Mesenteric fat pad (tissue), 1 donor: ENCODE data around the gene FANCI. TPM values are rescaled to one million over a fixed set of nuclear protein-coding genes. Genes with fewer than 3 reads are reported as not detected.

Source experiments
- DNase-seq: peaks from one replicate; pipeline ENCODE4 v3.0.0-alpha.2; 2020; ENCODE audit warnings: low spot score
- long read RNA-seq: library from polyadenylated mRNA; unstranded; transcript quantifications from one replicate; pipeline ENCODE4 v2.0.0, GENCODE V29; 2020
- total RNA-seq: library from RNA; stranded (reverse); fragmentation: NEBNext Ultra II Directional; extraction: Animal tissue kit (Norgen Biotek cat#: 25700); gene quantifications from one replicate; pipeline ENCODE4 v1.2.1, GENCODE V29; 2021
- donor health status: DM: yes; HTN: yes; CAD: no.

The FANCI gene
- 6.6 TPM for total RNA-seq
- long read RNA-seq, partial matches to known transcripts, result 1 of 1 reads
- long read RNA-seq, other reads (novel, unspliced or antisense), result 0 of 1 reads

DNA sequence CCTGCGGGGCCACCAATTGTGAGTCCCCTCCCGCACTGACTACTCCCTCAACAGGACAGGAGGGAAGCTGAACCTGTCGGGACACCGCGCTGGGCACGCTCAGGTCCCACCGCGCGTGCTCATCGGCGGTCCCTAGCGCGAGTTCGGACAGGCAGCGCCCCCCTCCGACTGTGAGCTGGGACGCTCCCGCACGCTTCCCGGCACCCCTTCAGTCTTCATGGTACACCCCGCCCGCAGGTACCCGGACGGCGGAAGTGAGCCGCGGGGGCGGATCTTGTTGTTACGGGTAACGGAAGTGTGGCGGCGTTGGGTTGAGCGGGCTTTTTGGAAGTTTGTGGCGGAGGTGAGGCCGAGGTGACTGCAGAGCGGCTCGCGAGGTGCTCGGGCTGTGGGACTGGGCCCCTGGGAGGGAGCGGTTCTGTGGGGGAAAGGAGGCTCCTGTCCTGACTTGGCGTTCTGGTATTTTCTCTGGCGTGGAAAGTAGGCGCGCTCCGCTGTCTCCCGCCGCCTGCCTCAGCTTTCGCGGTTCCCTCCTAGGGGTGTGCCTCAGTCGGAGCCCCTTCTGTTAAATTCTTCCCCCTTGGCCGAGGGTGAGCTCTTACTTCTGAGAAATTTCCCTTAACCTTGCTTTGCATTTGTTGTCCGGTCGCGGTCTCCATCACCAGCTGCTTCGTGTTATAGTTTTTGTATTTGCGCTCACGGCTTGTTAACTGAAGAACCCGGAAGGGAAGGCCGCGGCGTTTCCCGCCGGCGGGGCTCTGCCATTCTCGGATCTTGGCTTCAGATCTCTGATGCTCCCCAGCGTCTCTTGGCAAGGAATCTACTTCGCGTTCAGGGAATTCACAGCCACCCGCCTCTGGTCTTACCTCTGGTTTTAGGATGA lies at the start of gene FANCI:
FANCI (plus strand) TSS at position 289 of the 883 bp plus-strand sequence. CDS start 3,669 bp downstream, outside the sequence.
- peak; percentile 98 for DNase-seq

- DNase-seq, result no peak
Observed at GRCh38 chr15:89194608-89195007, 49.2 kb upstream of the FANCI start.

- no peak for DNase-seq
Observed at GRCh38 chr15:89195836-89196235, 47.9 kb upstream of the FANCI start.

DNA sequence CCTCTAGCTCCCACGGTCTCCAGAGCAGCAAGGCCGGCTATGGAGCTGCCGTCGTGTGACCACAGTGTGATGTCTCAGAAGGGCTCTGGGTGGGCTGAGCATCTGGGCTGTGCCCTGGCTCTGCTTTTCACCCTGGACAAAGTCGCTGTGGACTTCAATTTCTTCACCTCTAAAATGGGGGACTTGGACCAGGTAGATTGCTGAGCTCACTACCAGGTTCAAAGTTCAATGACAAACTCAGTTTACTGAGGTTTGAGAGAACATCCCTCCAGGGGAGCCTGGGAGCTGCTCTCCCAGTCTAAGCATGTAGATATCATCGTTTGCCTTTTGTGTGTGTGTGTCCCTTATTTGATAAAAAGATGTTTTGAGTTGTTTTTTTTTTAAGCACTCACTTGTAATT lies 47.5 kb upstream of the FANCI start:
- no peak for DNase-seq

- no peak for DNase-seq
Observed at GRCh38 chr15:89196994-89197393, 46.8 kb upstream of the FANCI start.

GRCh38 chr15:89197503-89197971 lies 46.2 kb upstream of the FANCI start:
- no peak for DNase-seq

- DNase-seq, result no peak
Observed at GRCh38 chr15:89198196-89198595, 45.6 kb upstream of the FANCI start.

- DNase-seq, result no peak
Observed at GRCh38 chr15:89198934-89199333, 44.8 kb upstream of the FANCI start.

- no peak for DNase-seq
Observed at GRCh38 chr15:89199746-89200145, 44.0 kb upstream of the FANCI start.

DNA sequence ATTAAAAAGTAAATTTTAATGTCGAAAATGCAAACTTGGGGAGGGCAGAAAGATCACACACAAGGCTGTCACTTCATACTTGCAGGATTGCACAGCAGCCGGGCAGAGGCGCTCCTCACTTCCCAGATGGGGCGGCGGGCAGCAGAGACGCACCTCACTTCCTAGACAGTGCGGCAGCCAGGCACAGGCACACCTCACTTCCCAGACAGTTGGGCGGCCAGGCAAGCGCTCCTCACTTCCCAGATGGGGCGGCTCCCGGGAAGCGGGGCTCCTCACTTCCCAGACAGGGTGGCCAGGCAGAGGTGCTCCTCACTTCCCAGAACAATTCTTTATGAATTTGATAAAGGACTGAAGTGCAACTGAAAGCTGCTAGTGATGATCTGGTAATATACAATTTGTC lies 43.6 kb upstream of the FANCI start:
- no peak for DNase-seq

GRCh38 chr15:89201465-89202005 lies 42.2 kb upstream of the FANCI start:
- no peak for DNase-seq

DNA sequence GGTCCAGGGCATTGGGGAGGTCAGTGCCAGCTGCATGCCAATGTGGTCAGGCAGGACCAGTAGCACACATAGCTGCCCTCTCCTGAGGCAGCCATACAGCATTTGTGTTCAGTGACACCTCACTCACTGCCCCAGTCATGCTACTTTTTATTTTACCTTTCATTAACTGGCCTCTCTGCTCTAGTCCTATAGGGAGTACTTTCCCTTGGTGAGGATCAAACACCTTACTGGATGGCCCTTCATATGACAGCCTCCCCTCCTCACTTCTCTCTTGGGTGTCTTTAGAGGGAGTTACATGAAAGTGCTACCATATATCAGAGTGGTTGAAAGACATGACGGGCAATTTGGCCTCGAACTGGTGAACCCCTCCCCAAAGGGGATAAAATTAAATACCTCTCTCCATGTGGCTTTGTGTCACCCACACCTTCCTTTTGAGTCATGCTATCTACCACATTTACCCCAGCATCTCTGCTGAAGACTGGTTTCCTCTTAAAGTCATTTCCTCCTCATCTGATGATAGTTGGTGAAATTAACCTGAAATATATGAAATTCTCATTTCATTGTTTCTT lies 40.0 kb upstream of the FANCI start:
- DNase-seq, result no peak

- no peak for DNase-seq
Observed at GRCh38 chr15:89205991-89206585, 37.7 kb upstream of the FANCI start.

DNA sequence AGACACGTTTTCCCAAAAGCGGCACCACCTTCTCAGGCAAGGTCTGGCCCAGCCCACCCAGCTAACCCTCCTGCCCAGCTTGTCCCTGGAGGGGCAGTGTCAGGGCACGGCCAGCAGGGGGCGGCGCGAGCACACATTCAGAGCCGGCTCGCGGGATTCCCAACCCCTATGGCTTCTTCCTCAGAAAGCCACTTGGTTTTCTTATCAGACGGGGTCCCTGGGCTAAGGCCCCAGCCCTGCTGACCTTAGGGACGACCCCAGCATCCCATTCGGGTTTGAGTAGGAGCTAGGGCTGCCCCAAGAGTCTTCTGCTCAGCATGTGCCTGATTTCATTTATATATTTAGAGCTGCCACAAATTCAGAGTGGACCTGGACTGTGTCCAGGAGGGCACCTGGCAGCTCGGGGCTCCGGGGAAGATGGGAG lies 36.9 kb upstream of the FANCI start:
- peak; percentile 92 for DNase-seq

GRCh38 chr15:89208256-89208655 lies 35.5 kb upstream of the FANCI start:
- DNase-seq, result no peak

GRCh38 chr15:89209057-89209456 lies 34.7 kb upstream of the FANCI start:
- no peak for DNase-seq

DNA sequence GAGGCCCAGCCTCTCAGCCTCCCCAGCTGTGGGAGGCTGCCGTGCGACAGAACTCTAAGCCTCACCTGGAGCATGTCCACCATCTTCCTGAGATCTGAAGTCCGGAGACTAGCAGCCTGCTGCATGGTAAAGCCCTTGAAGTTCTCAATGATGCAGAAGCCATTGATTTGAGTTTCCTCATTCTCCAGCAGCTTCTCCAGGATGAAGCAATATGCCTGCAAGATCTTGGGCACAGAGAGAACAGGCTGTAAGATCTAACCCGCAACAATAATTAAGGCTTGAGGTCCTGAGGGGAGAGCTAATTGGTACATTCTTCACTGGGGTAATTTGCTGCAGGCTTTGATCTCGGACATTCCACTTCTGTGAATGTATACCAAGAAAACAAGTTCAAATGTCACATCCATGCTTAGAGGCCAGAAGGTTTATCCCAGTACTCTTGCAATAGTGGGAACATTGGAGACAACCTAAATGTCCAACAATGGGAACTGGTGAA lies 32.1 kb upstream of the FANCI start:
- DNase-seq, result no peak

DNA sequence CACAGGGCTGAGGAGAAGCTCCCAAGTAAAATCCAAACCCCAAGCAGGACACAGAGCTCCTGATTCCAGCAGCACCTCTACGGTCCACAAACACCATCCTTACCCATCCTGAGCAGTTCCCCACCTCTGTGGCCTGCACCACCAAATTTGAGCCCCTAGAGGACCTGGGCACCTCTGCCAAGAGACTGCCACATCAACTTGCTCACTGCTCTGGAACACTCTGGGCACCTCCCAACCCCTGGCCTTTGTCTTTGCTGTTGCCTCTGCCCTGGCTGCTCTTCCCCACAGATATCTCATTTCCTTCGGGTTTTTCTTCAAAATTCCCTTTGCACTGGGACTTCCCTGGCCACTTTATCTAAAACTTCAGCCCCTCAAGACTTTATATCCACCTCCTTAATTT lies 28.2 kb upstream of the FANCI start:
- no peak for DNase-seq

DNA sequence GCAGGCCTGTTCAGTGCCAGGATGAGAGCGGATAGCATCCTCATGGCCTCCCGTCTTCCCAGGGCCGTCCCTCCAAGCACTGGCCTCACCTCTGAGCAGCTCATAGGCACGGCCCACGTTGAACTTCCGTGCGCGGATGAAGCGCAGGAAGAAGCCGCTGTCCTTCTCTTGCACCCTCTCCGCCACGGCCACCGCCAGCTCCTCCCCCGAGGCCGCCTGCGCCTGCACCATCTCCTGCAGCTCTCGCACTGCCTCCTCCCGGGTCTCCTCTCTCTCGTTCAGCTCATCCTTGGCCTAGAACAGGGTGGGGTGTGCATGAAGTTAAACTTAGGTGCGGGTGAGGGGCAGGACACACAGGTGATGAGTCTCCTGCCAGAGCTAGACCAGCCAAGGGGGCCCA lies 26.7 kb upstream of the FANCI start:
- no peak for DNase-seq

DNA sequence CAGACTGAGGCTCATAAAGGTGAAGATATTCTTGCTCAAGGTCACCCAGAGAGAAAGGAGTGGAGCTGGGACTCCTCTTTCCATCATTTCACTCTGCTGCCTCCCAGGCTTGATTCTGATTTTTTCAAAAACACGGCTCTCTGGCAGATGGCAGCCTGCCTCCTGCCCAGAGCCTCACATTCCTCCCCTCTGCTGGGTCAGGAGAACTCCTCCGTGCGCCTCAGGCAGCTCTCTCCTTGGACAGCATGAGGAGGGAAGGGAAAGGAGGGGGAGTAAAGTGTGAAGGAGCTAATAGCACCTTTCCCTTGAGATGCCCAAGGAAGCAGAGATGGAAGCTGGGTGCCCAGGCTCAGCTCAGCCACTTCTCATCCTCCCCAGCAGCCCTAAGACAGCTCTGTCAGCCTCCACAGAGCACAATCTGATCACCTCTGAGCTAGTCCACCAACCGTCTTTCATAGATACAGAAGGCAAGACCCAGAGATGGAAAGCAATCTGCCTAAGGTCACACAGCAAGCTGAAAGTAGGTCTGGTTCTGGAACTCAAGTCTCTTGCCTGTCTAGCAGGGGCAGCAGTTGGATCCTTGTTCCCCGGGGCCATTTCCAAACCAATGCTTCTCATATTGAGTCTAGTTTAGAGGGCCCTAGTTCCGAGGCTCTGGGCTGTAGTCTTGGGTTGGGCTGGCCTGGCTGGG lies 25.9 kb upstream of the FANCI start:
- no peak for DNase-seq

DNA sequence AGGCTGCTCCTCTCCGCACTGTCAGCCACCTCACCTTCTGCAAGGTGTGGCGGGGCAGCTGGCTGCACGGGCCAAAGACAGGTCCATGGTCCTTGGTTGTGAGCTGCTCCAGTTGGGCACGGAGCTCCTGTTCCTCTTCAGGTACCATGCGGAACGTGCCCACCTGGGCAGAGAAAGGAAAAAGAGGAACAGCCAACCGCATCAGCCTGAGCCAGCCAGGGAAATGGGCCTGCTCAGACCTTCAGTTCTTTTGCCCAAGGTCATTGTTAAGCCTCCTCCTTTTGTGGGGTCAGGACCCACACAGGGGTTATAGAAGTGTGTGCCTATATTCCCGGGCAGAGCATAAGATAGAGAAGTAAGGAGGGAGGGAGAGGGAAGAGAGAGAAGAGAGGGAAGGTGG lies 25.2 kb upstream of the FANCI start:
- no peak for DNase-seq
